ENCODE results near the gene SLC8A3. TPM values are rescaled to one million over a fixed set of nuclear protein-coding genes. Genes with fewer than 3 reads are reported as not detected.

The SLC8A3 gene
- total RNA-seq, 1 experiment from 2014 or later = not detected

DNA sequence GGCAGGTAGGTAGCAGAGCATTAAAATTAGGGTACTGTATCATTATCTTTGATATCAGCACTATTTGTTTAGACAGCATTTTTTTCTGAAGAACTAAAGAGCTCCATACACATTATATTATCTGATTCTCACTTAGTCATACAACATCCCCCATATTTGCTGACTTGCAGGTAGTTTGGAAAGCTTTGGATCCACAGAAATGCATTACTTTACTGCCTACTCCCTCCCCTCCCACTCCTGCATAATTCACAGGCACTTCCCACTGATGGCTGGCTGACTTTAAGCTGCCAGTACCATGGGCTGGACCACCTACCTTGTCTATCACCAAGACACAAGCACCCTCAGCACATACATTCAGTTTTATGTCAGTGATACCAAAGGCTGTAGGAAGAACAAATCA is 110.4 kb downstream of the SLC8A3 start:
- DNase-seq (ENCODE audit: low read depth, low spot score) (no peak), ATAC-seq (no peak)
- in situ Hi-C loops (cut with HindIII; ENCODE audit: low pct_unique_long_range_greater_than_20kb, low sequenced_read_pairs) (no loop called here), intact Hi-C loops (cut with micrococcal nuclease; ENCODE audit: unreplicated experiment) (no loop called here)
- no peaks in the 10 kb centered on the region for H3K36me3 ChIP-seq (ENCODE audit: control insufficient read depth, insufficient read depth, low read length)
- H3K4me1 ChIP-seq (ENCODE audit: control insufficient read depth, insufficient read depth, low read length) = no peaks in the 10 kb centered on the region
- no peak overlapping the region for H3K27ac ChIP-seq (ENCODE audit: low read length)
- ChIA-PET POLR2A (no interaction called here), CTCF (no interaction called here)
- no TSS peak for BruUV-seq (replicated peaks)
- H3K9me3 ChIP-seq (ENCODE audit: control insufficient read depth, insufficient read depth, low read depth, low read length) = no peaks in the 10 kb centered on the region
- H3K4me3 ChIP-seq (ENCODE audit: low read depth in 2 of 2, low read length in 2 of 2) = no peak overlapping the region
- H3K27me3 ChIP-seq (ENCODE audit: control insufficient read depth, insufficient read depth, low read length) = peaks cover 6% of the 10 kb centered on the region; the same call in 1 of the 2 replicates
- TF ChIP-seq TCF7L2 (IDR thresholded peaks at IDR 0.05; ENCODE audit: low read depth, low read length) = no peak
- TF ChIP-seq, protein P1, sequence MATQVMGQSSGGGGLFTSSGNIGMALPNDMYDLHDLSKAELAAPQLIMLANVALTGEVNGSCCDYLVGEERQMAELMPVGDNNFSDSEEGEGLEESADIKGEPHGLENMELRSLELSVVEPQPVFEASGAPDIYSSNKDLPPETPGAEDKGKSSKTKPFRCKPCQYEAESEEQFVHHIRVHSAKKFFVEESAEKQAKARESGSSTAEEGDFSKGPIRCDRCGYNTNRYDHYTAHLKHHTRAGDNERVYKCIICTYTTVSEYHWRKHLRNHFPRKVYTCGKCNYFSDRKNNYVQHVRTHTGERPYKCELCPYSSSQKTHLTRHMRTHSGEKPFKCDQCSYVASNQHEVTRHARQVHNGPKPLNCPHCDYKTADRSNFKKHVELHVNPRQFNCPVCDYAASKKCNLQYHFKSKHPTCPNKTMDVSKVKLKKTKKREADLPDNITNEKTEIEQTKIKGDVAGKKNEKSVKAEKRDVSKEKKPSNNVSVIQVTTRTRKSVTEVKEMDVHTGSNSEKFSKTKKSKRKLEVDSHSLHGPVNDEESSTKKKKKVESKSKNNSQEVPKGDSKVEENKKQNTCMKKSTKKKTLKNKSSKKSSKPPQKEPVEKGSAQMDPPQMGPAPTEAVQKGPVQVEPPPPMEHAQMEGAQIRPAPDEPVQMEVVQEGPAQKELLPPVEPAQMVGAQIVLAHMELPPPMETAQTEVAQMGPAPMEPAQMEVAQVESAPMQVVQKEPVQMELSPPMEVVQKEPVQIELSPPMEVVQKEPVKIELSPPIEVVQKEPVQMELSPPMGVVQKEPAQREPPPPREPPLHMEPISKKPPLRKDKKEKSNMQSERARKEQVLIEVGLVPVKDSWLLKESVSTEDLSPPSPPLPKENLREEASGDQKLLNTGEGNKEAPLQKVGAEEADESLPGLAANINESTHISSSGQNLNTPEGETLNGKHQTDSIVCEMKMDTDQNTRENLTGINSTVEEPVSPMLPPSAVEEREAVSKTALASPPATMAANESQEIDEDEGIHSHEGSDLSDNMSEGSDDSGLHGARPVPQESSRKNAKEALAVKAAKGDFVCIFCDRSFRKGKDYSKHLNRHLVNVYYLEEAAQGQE (IDR thresholded peaks at IDR 0.05; ENCODE audit: insufficient read depth in 1 of 2, low read depth in 2 of 2, low read length in 1 of 2) = no peak

DNA sequence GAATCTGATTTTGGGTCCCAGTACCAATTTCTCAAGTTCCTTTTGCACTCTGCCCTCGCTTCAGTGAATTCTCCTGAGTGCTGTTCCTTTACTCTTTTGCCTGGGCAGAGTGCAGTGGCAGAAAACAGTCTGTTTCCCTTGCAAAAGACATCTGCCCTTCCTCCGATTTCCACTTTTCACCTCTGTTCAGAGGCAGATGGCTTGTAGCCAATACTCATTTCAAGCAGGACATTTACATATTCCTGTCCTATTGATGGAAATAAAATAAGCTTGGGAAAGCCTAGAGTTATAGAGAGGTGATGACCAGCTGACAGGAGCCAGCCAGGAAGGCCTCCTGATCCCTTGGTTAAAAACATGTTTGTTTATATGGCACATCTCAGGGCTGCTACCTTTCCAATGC is 111.0 kb downstream of the SLC8A3 start:
- Histone ChIP-seq H3K36me3 (ENCODE audit: control insufficient read depth, insufficient read depth, low read length) (no peaks in the 10 kb centered on the region), H3K27ac (ENCODE audit: low read length) (no peak overlapping the region), H3K27me3 (ENCODE audit: control insufficient read depth, insufficient read depth, low read length) (peaks cover 6% of the 10 kb centered on the region; the same call in 1 of the 2 replicates), H3K4me3 (ENCODE audit: low read depth in 2 of 2, low read length in 2 of 2) (no peak overlapping the region), H3K4me1 (ENCODE audit: control insufficient read depth, insufficient read depth, low read length) (no peaks in the 10 kb centered on the region), H3K9me3 (ENCODE audit: control insufficient read depth, insufficient read depth, low read depth, low read length) (no peaks in the 10 kb centered on the region)
- ChIA-PET CTCF (no interaction called here), POLR2A (no interaction called here)
- BruUV-seq (replicated peaks) = no TSS peak
- TF ChIP-seq, protein P2, sequence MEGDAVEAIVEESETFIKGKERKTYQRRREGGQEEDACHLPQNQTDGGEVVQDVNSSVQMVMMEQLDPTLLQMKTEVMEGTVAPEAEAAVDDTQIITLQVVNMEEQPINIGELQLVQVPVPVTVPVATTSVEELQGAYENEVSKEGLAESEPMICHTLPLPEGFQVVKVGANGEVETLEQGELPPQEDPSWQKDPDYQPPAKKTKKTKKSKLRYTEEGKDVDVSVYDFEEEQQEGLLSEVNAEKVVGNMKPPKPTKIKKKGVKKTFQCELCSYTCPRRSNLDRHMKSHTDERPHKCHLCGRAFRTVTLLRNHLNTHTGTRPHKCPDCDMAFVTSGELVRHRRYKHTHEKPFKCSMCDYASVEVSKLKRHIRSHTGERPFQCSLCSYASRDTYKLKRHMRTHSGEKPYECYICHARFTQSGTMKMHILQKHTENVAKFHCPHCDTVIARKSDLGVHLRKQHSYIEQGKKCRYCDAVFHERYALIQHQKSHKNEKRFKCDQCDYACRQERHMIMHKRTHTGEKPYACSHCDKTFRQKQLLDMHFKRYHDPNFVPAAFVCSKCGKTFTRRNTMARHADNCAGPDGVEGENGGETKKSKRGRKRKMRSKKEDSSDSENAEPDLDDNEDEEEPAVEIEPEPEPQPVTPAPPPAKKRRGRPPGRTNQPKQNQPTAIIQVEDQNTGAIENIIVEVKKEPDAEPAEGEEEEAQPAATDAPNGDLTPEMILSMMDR (IDR thresholded peaks at IDR 0.05) = no peak
- TF ChIP-seq POLR2AphosphoS5 (IDR thresholded peaks at IDR 0.05; ENCODE audit: low read depth, low read length) = no peak
- TF ChIP-seq, protein P1 (IDR thresholded peaks at IDR 0.05; ENCODE audit: insufficient read depth in 1 of 2, low read depth in 2 of 2, low read length in 1 of 2) = no peak
- TF ChIP-seq TCF7L2 (IDR thresholded peaks at IDR 0.05; ENCODE audit: low read depth, low read length) = no peak
- no peak for TF ChIP-seq SIN3A (IDR thresholded peaks at IDR 0.05; ENCODE audit: borderline replicate concordance, insufficient read depth, low read depth, low read length)
- in situ Hi-C loops (cut with HindIII; ENCODE audit: low pct_unique_long_range_greater_than_20kb, low sequenced_read_pairs) = no loop called here
- intact Hi-C loops (cut with micrococcal nuclease; ENCODE audit: unreplicated experiment) = no loop called here
- ATAC-seq = no peak
- no peak for DNase-seq (ENCODE audit: low read depth, low spot score)
